C4-2B (cell line): Measurements from ENCODE around the gene LGR4.
A peak's percentile ranks its signal among the peaks of the same experiment; 100 is the strongest.

Experiments
- H3K27ac ChIP-seq: fragments of 450-650 bp; 2 replicates; pipeline ENCODE4 v1.5.1; 2017
- CTCF ChIP-seq: fragments of 450-650 bp; conservative IDR thresholded peaks from 2 replicates; pipeline ENCODE4 v1.5.1; 2017; ENCODE audit warnings: mild to moderate bottlenecking
- ZFX ChIP-seq: fragments of 450-650 bp; IDR thresholded peaks from 2 replicates; pipeline ENCODE4 v1.6.1; 2017

Gene LGR4

GRCh38 chr11:27383645-27384044 lies 88.9 kb downstream of the LGR4 start:
- TF ChIP-seq ZFX: no peak
- TF ChIP-seq CTCF: 0 out of 2 replicates have a peak, but pooled peaks have one; percentile 3
- H3K27ac ChIP-seq: no peak overlapping the region

GRCh38 chr11:27381238-27381666 lies 91.3 kb downstream of the LGR4 start:
- no peak for TF ChIP-seq CTCF
- H3K27ac ChIP-seq: no peak overlapping the region

- no peak overlapping the region for H3K27ac ChIP-seq
- TF ChIP-seq ZFX (no peak), CTCF (no peak)
Measured at GRCh38 chr11:27380771-27381170, 91.8 kb downstream of the LGR4 start.

- H3K27ac ChIP-seq: no peak overlapping the region
- TF ChIP-seq ZFX: no peak
- TF ChIP-seq CTCF: no peak
Measured at GRCh38 chr11:27379449-27379848, 93.1 kb downstream of the LGR4 start.

- TF ChIP-seq CTCF: no peak
- TF ChIP-seq ZFX: no peak
- H3K27ac ChIP-seq: no peak overlapping the region
Measured at GRCh38 chr11:27375370-27375769, 97.2 kb downstream of the LGR4 start.

GRCh38 chr11:27373856-27374602 lies 98.6 kb downstream of the LGR4 start:
- H3K27ac ChIP-seq: no peak overlapping the region

More at GRCh38 chr11:27373856-27374602, 98.6 kb downstream of the LGR4 start:
- TF ChIP-seq ZFX (no peak), CTCF (no peak)
